ENCODE results near the gene VSTM2B. TPM values are rescaled to one million over a fixed set of nuclear protein-coding genes. Genes with fewer than 3 reads are reported as not detected.

The VSTM2B gene
- total and polyA plus RNA-seq, 2 of the 4 experiments (the other 2 are of a cell fraction), result not detected

DNA sequence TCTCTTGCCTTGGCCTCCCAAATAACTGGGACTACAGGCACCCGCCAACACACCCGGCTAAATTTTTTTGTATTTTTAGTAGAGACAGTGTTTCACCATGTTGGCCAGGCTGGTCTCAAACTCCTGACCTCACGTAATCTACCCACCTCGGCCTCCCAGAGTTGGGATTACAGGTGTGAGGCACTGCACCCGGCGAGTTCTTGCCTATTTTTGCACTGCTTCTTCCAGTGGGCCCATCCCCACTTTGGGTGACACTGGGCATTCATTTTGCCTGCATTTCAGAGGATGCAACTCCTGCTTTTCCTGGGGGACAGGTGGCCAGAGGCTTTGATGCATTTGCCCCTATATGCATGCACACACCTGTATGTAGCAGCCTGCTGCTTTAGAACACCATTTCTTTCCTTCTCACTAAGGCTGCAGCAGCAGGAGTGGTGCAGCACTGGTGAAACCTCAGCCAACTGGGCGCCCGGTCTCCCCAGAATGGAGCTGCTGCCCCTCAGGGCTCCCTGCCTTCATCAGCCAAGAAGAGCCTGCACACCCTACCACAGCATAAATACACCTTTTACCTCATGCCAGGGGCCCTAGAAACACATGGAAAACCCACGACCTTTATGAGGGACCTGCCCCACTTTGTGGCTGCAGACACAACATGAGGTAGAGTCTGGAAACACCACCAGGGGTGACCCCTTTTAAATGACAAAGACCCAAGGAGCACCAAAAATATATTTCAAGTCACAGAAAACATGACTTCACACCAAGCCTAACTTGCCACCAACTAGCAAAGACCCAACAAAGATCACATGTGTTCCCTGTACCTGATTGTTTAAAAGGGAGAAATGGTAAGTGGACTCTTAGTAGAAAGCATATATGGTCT is 43.5 kb downstream of the VSTM2B start (continued):
- TF ChIP-seq RCOR1 (IDR thresholded peaks at IDR 0.05; ENCODE audit: insufficient replicate concordance, low read length), result no peak

GRCh38 chr19:29571181-29571580 is 45.4 kb downstream of the VSTM2B start:
- Histone ChIP-seq H2AK5ac (ENCODE audit: low read depth, low read length) (no peak overlapping the region), H3K9me1 (ENCODE audit: insufficient read depth, low read length) (no peaks in the 10 kb centered on the region), H3K56ac (ENCODE audit: extremely low read depth, insufficient read depth, low read length) (no peak overlapping the region), H2BK20ac (ENCODE audit: low read depth, low read length) (no peak overlapping the region), H3K18ac (ENCODE audit: low read depth, low read length) (no peak overlapping the region), H3K27me3 (ENCODE audit: control insufficient read depth, insufficient read depth, low read length) (peaks cover 5% of the 10 kb centered on the region; the same call in 1 of the 2 replicates), H2BK120ac (ENCODE audit: low read depth, low read length) (no peak overlapping the region), H4K5ac (ENCODE audit: low read depth, low read length) (no peak overlapping the region), H2BK15ac (ENCODE audit: low read depth, low read length) (no peak overlapping the region), H3K79me1 (ENCODE audit: low read depth in 1 of 2, low read length in 2 of 2) (no peaks in the 10 kb centered on the region), H2AK9ac (replicated peaks; ENCODE audit: low read depth, low read length, poor library complexity) (no peak overlapping the region), H3K4me2 (ENCODE audit: low read depth, low read length) (no peak overlapping the region), H3K9me3 (ENCODE audit: control insufficient read depth, insufficient read depth, low read length) (no peaks in the 10 kb centered on the region), H3K36me3 (ENCODE audit: control insufficient read depth, insufficient read depth, low read length) (no peaks in the 10 kb centered on the region), H3K4me3 (ENCODE audit: insufficient read depth, low read depth, low read length) (no peak overlapping the region), H3K14ac (replicated peaks; ENCODE audit: low read depth, low read length) (no peak overlapping the region), H2BK5ac (ENCODE audit: low read depth, low read length, poor library complexity, severe bottlenecking) (no peak overlapping the region), H3K27ac (ENCODE audit: insufficient read depth, low read length) (no peak overlapping the region), H4K20me1 (ENCODE audit: insufficient read depth, low read length) (no peaks in the 10 kb centered on the region), H3K4me1 (ENCODE audit: control insufficient read depth, insufficient read depth, low read length) (no peaks in the 10 kb centered on the region), H2AFZ (replicated peaks; ENCODE audit: low read length, poor library complexity) (no peak overlapping the region), H4K91ac (ENCODE audit: insufficient read depth, low read depth, low read length) (no peak overlapping the region), H3K9ac (ENCODE audit: low read depth, low read length) (no peak overlapping the region), H4K8ac (ENCODE audit: low read depth in 2 of 2, low read length in 2 of 2) (no peak overlapping the region), H3K4ac (ENCODE audit: low read depth, low read length) (no peak overlapping the region), H3K23ac (ENCODE audit: low read depth, low read length) (no peak overlapping the region)
- no peak for DNase-seq
- dilution Hi-C loops (cut with HindIII; ENCODE audit: low sequenced_read_pairs, unreplicated experiment), result no loop called here
- BruUV-seq (replicated peaks), result no TSS peak
- CTCF ChIA-PET, result no interaction called here
- in situ Hi-C loops (cut with MboI; ENCODE audit: low sequenced_read_pairs), result no loop called here
- ATAC-seq (ENCODE audit: low read depth), result no peak
- no CpG with 5 or more reads among the region's 6 CpGs for WGBS, 2 experiments (ENCODE audit: extremely low coverage in 2 of 2, insufficient read length in 1 of 2)
- POLR2A ChIA-PET (ENCODE audit: unreplicated experiment), result no interaction called here
- intact Hi-C loops (cut with micrococcal nuclease), result no loop called here
- TF ChIP-seq MAZ (IDR thresholded peaks at IDR 0.05; ENCODE audit: borderline replicate concordance, low read depth, low read length), result no peak
- TF ChIP-seq, protein P1, sequence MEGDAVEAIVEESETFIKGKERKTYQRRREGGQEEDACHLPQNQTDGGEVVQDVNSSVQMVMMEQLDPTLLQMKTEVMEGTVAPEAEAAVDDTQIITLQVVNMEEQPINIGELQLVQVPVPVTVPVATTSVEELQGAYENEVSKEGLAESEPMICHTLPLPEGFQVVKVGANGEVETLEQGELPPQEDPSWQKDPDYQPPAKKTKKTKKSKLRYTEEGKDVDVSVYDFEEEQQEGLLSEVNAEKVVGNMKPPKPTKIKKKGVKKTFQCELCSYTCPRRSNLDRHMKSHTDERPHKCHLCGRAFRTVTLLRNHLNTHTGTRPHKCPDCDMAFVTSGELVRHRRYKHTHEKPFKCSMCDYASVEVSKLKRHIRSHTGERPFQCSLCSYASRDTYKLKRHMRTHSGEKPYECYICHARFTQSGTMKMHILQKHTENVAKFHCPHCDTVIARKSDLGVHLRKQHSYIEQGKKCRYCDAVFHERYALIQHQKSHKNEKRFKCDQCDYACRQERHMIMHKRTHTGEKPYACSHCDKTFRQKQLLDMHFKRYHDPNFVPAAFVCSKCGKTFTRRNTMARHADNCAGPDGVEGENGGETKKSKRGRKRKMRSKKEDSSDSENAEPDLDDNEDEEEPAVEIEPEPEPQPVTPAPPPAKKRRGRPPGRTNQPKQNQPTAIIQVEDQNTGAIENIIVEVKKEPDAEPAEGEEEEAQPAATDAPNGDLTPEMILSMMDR (conservative IDR thresholded peaks at IDR 0.05; ENCODE audit: low read depth, low read length), result no peak
- TF ChIP-seq RFX5 (IDR thresholded peaks at IDR 0.05; ENCODE audit: low read depth, low read length), result no peak
- no peak for TF ChIP-seq POLR2A (IDR thresholded peaks at IDR 0.05; ENCODE audit: low read depth, low read length)
- TF ChIP-seq FOS (IDR thresholded peaks at IDR 0.05; ENCODE audit: low read depth, low read length), result no peak
- no peak for TF ChIP-seq CEBPB (IDR thresholded peaks at IDR 0.05; ENCODE audit: low read depth, low read length)
- TF ChIP-seq RCOR1 (IDR thresholded peaks at IDR 0.05; ENCODE audit: insufficient replicate concordance, low read length), result no peak
- no peak for TF ChIP-seq RAD21 (IDR thresholded peaks at IDR 0.05; ENCODE audit: low read length)

All from IMR-90 (cell line).